B cell (primary cell): Measurements from ENCODE around the gene SLC19A1. TPM values are rescaled to one million over a fixed set of nuclear protein-coding genes. Genes with fewer than 3 reads are reported as not detected.
"Not testable (repeated sequence)": the region's sequence is repeated elsewhere in the genome, so short reads cannot be mapped to it uniquely, and the experiment has no call there.

Experiments
- ATAC-seq: fragments of 200-7000 bp; cut with Tn5 transposase; one replicate; pipeline ENCODE4 v1.10.0; 2021; ENCODE audit warnings: low read depth, mild to moderate bottlenecking, moderate number of reproducible peaks, moderate library complexity
- CTCF ChIA-PET: fragments of 350-600 bp; sonication (Branson Sonifier 250); formaldehyde crosslinking; loops from one replicate; lab custom pipeline; 2021; ENCODE audit warnings: antibody characterized with exemption, inconsistent platforms; lab: Charles Lee
- POLR2A ChIA-PET: fragments of 350-600 bp; sonication (Branson Sonifier 250); formaldehyde crosslinking; loops from one replicate; lab custom pipeline; 2021; ENCODE audit warnings: antibody characterized with exemption; lab: Charles Lee
- DNase-seq: peaks from one replicate; pipeline ENCODE4 v3.0.0; 2013
- H2AFZ ChIP-seq: 2 replicates; pipeline ENCODE4 v1.6.1; 2012; ENCODE audit warnings: mild to moderate bottlenecking, low read depth, low read length; ENCODE audit not compliant: insufficient read depth, poor library complexity, severe bottlenecking
- H3K27ac ChIP-seq, 2 donors: 1 replicate in 1 of 2; 2 replicates in 1 of 2; pipeline ENCODE4 v1.5.1; 2012 to 2013; ENCODE audit warnings: low read length in 2 of 2, mild to moderate bottlenecking in 2 of 2, moderate library complexity in 1 of 2
- H3K27me3 ChIP-seq, 4 experiments: fragments of 200-600 bp in 1 of 4; sonication (generic) in 1 of 4; replicated peaks in 1 of 4; 1 replicate in 2 of 4; 2 replicates in 2 of 4; pipeline versions ENCODE4 v1.6.1 to v1.7.0; 2013 to 2016; ENCODE audit warnings: low read length in 3 of 4, mild to moderate bottlenecking in 2 of 4, mixed read lengths in 1 of 4, moderate library complexity in 1 of 4; ENCODE audit not compliant: insufficient read depth in 4 of 4, control insufficient read depth in 3 of 4; ENCODE audit errors: control extremely low read depth in 1 of 4
- H3K36me3 ChIP-seq, 2 experiments: replicated peaks in 1 of 2; 1 replicate in 1 of 2; 2 replicates in 1 of 2; pipeline versions ENCODE4 v1.6.1 to v1.7.1; 2013; ENCODE audit warnings: low read length in 1 of 2; ENCODE audit not compliant: insufficient read depth in 2 of 2, control insufficient read depth in 1 of 2; ENCODE audit errors: control extremely low read depth in 1 of 2, extremely low read depth in 1 of 2
- H3K4me1 ChIP-seq, 2 donors: fragments of 200-600 bp in 1 of 2; sonication (generic) in 1 of 2; 1 replicate in 1 of 2; 2 replicates in 1 of 2; pipeline versions ENCODE4 v1.5.1 to v1.6.1; 2013 to 2017; ENCODE audit warnings: low read length in 2 of 2; ENCODE audit not compliant: control insufficient read depth in 2 of 2, insufficient read depth in 2 of 2
- H3K4me2 ChIP-seq: replicated peaks from 2 replicates; pipeline ENCODE3; 2012; ENCODE audit warnings: mild to moderate bottlenecking, low read depth, low read length; ENCODE audit not compliant: poor library complexity, severe bottlenecking
- H3K4me3 ChIP-seq, 5 experiments: fragments of 200-600 bp in 1 of 5; sonication (generic) in 1 of 5; 1 replicate in 3 of 5; 2 replicates in 2 of 5; pipeline versions ENCODE4 v1.5.1 to v1.7.0; 2011 to 2016; ENCODE audit warnings: low read length in 4 of 5, mild to moderate bottlenecking in 4 of 5, low read depth in 2 of 5, control low read depth in 1 of 5, moderate library complexity in 1 of 5; ENCODE audit not compliant: insufficient read depth in 1 of 5; ENCODE audit errors: control extremely low read depth in 1 of 5, extremely low read depth in 1 of 5
- H3K79me2 ChIP-seq: fragments of 200-600 bp; sonication (generic); one replicate; pipeline ENCODE4 v1.6.0; 2016; ENCODE audit warnings: low read length; ENCODE audit not compliant: control insufficient read depth, insufficient read depth
- H3K9ac ChIP-seq: fragments of 200-600 bp; sonication (generic); 2 replicates; pipeline ENCODE4 v1.6.1; 2017; ENCODE audit warnings: mild to moderate bottlenecking, low read length, moderate library complexity
- H3K9me3 ChIP-seq, 3 donors: one replicate each; pipeline versions ENCODE4 v1.6.1 to v1.7.1; 2013; ENCODE audit warnings: low read length in 2 of 3; ENCODE audit not compliant: control insufficient read depth in 2 of 3, insufficient read depth in 1 of 3; ENCODE audit errors: control extremely low read depth in 1 of 3
- H4K20me1 ChIP-seq: 2 replicates; pipeline ENCODE4 v1.6.0; 2012; ENCODE audit warnings: mild to moderate bottlenecking, low read length; ENCODE audit not compliant: insufficient read depth, control insufficient read depth, poor library complexity, severe bottlenecking
- H3K27ac Mint-ChIP-seq: one replicate; pipeline ENCODE4 v1.8.0; 2021; ENCODE audit warnings: mixed read lengths
- H3K27me3 Mint-ChIP-seq: one replicate; pipeline ENCODE4 v1.8.0; 2021; ENCODE audit warnings: mixed read lengths
- H3K4me1 Mint-ChIP-seq: one replicate; pipeline ENCODE4 v1.8.0; 2021; ENCODE audit warnings: mixed read lengths
- H3K4me3 Mint-ChIP-seq: one replicate; pipeline ENCODE4 v1.8.0; 2021; ENCODE audit warnings: mixed read lengths
- H3K9me3 Mint-ChIP-seq: one replicate; pipeline ENCODE4 v1.8.0; 2022; ENCODE audit warnings: mixed read lengths; ENCODE audit not compliant: insufficient read depth
- CTCF ChIP-seq: fragments of 200-600 bp; IDR thresholded peaks from one replicate; pipeline ENCODE4 v1.8.0; 2022; ENCODE audit warnings: antibody characterized with exemption, mild to moderate bottlenecking
- EZH2 ChIP-seq: IDR thresholded peaks from 2 replicates; pipeline ENCODE4 v1.6.1; 2012; ENCODE audit warnings: borderline replicate concordance, low read depth, mild to moderate bottlenecking, moderate library complexity, low read length; ENCODE audit not compliant: insufficient read depth, poor library complexity, severe bottlenecking
- WGBS: methylation state at CpG from one replicate; pipeline ENCODE4 v1.1.5; 2013; ENCODE audit warnings: missing lambda C conversion rate; ENCODE audit not compliant: insufficient coverage; 5-methylcytosine and 5-hydroxymethylcytosine counted together
- intact Hi-C: fragments of 100-400 bp; cut with micrococcal nuclease; formaldehyde crosslinking; loops from one replicate; pipeline ENCODE4 v1.10.0; 2022
- polyA plus RNA-seq: library from polyadenylated mRNA; depleted of rRNA; stranded (reverse); fragments of >200 nt; gene quantifications from 2 replicates; pipeline ENCODE4 v1.2.3, GENCODE V29; 2012
- total RNA-seq, 2 donors: library from RNA; stranded (reverse); fragments of 120-200 nt in 1 of 2; gene quantifications; 1 replicate in 1 of 2; 2 replicates in 1 of 2; pipeline versions ENCODE4 v1.2.3 to v1.2.4, GENCODE V29; 2013 to 2022

The SLC19A1 gene
- total and polyA plus RNA-seq, 2 donors (not counting 1 experiment from before 2014, with no cell fraction given) = 8.7 to 10.1 TPM

GRCh38 chr21:45502600-45502999 lies 39.6 kb downstream of the SLC19A1 start:
- Histone ChIP-seq H3K27me3 (no peaks in the 10 kb centered on the region), H3K4me2 (no peak overlapping the region), H3K36me3 (no peaks in the 10 kb centered on the region), H3K4me3 (no peak overlapping the region), H3K79me2 (no peaks in the 10 kb centered on the region), H3K4me1 (no peaks in the 10 kb centered on the region), H3K9ac (no peak overlapping the region), H3K9me3 (no peaks in the 10 kb centered on the region), H2AFZ (no peak overlapping the region), H3K27ac (no peak overlapping the region), H4K20me1 (no peaks in the 10 kb centered on the region)
- H3K9me3 Mint-ChIP-seq = no peaks in the 10 kb centered on the region
- no peak overlapping the region for H3K4me3 Mint-ChIP-seq
- ChIA-PET CTCF (no interaction called here), POLR2A (no interaction called here)
- TF ChIP-seq CTCF = no peak
- no peak for TF ChIP-seq EZH2
- 91% methylated on average over 8 of the region's 10 CpGs for WGBS
- no peak for ATAC-seq
- H3K4me1 Mint-ChIP-seq = no peaks in the 10 kb centered on the region
- peaks cover 4% of the 10 kb centered on the region for H3K27me3 Mint-ChIP-seq
- intact Hi-C loops = no loop called here
- no peak for DNase-seq
- H3K27ac Mint-ChIP-seq = no peak overlapping the region

- no peaks in the 10 kb centered on the region for H3K27me3 ChIP-seq
- no peaks in the 10 kb centered on the region for H3K4me1 ChIP-seq
- Mint-ChIP-seq H3K27me3 (peaks cover 4% of the 10 kb centered on the region), H3K27ac (no peak overlapping the region), H3K4me1 (no peaks in the 10 kb centered on the region), H3K9me3 (no peaks in the 10 kb centered on the region), H3K4me3 (no peak overlapping the region)
- H2AFZ ChIP-seq = no peak overlapping the region
- no peaks in the 10 kb centered on the region for H3K36me3 ChIP-seq
- H3K79me2 ChIP-seq = no peaks in the 10 kb centered on the region
- no peak overlapping the region for H3K4me2 ChIP-seq
- intact Hi-C loops = no loop called here
- H3K4me3 ChIP-seq = no peak overlapping the region
- TF ChIP-seq CTCF (no peak), EZH2 (no peak)
- H4K20me1 ChIP-seq = no peaks in the 10 kb centered on the region
- H3K27ac ChIP-seq = no peak overlapping the region
- H3K9me3 ChIP-seq = no peaks in the 10 kb centered on the region
- 89% methylated on average over 8 of the region's 13 CpGs for WGBS
- H3K9ac ChIP-seq = no peak overlapping the region
- ATAC-seq = no peak
- DNase-seq = no peak
- ChIA-PET POLR2A (no interaction called here), CTCF (no interaction called here)
These were observed 40.3 kb downstream of the SLC19A1 start for GRCh38 chr21:45502006-45502345.

GRCh38 chr21:45501081-45502005 lies 40.9 kb downstream of the SLC19A1 start:
- intact Hi-C loops, H4K20me1 ChIP-seq, POLR2A ChIA-PET, H3K4me3 ChIP-seq, H2AFZ ChIP-seq, H3K27ac ChIP-seq, H3K27ac Mint-ChIP-seq, H3K9me3 ChIP-seq, H3K27me3 Mint-ChIP-seq, H3K36me3 ChIP-seq, H3K4me2 ChIP-seq, H3K4me1 Mint-ChIP-seq, H3K9me3 Mint-ChIP-seq, H3K79me2 ChIP-seq, DNase-seq, H3K9ac ChIP-seq, H3K27me3 ChIP-seq, H3K4me1 ChIP-seq, ATAC-seq, H3K4me3 Mint-ChIP-seq, CTCF ChIA-PET: not testable (repeated sequence)
- 78% methylated on average over 12 of the region's 20 CpGs for WGBS
